ENCODE measurements around the gene KLHDC4. TPM values are rescaled to one million over a fixed set of nuclear protein-coding genes. Genes with fewer than 3 reads are reported as not detected.

Gene KLHDC4
- total RNA-seq, 4 donors from 2014 or later, result 16.2 to 29.4 (median 21.5) TPM

DNA sequence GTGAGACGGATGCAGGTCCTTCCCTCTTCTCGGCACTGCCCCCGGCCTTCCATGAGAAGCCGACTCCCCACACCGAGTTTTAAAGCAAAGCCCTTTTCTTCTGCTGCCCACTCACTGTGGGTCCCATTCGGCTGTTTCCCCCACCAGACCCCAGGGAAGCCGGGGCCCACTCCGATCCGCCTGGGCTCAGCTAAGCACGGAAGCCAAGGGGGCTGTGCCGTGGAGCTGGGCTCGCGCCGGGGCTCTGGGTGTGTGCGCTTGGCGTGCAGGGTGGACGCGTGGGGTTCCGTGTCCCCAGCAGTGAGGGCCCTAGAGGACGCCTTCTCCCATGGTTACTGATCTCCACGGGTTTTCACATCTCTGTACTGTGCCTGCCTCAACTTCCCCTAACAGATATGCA lies 68.5 kb downstream of the KLHDC4 start:
- WGBS, 2 donors, result 96% methylated on average over 8 of the region's 21 CpGs; no CpG with 5 or more reads in 1 of the 2 donors
- no peak for DNase-seq

DNA sequence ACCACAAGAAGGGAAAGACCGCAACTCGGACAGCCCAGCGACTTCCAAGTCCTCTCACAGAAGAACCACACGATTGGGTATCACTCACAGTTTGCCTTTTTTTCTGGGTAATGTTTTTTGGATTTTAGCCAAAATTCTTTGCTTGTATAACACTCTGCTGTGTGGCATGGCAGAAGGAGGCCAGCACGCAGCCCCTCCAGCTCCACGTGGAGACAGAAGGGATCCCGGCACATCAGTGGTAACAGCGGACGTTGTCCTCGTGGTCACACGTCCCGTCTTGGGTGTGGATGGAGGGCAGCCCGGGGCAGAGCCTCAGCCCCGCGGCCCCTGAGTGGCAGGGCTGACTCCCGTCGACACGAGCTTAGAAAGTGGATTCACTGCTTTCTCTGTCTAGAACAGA lies 69.1 kb downstream of the KLHDC4 start:
- no peaks in the 10 kb centered on the region for H3K9me3 ChIP-seq
- TF ChIP-seq, protein P1, sequence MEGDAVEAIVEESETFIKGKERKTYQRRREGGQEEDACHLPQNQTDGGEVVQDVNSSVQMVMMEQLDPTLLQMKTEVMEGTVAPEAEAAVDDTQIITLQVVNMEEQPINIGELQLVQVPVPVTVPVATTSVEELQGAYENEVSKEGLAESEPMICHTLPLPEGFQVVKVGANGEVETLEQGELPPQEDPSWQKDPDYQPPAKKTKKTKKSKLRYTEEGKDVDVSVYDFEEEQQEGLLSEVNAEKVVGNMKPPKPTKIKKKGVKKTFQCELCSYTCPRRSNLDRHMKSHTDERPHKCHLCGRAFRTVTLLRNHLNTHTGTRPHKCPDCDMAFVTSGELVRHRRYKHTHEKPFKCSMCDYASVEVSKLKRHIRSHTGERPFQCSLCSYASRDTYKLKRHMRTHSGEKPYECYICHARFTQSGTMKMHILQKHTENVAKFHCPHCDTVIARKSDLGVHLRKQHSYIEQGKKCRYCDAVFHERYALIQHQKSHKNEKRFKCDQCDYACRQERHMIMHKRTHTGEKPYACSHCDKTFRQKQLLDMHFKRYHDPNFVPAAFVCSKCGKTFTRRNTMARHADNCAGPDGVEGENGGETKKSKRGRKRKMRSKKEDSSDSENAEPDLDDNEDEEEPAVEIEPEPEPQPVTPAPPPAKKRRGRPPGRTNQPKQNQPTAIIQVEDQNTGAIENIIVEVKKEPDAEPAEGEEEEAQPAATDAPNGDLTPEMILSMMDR (IDR thresholded peaks at IDR 0.05), result no peak
- no peak for TF ChIP-seq POLR2A (IDR thresholded peaks at IDR 0.05)
- no peak overlapping the region for H3K4me3 ChIP-seq
- no peaks in the 10 kb centered on the region for H3K27me3 ChIP-seq
- no peak overlapping the region for H3K27ac ChIP-seq
- H3K4me1 ChIP-seq, result no peaks in the 10 kb centered on the region
- 71 to 85% methylated on average over 5 to 17 of the region's 18 CpGs for WGBS, 2 donors
- H3K36me3 ChIP-seq, result peaks cover 0 to 47% (median 2%) of the 10 kb centered on the region in 3 donors
- intact Hi-C loops (cut with DNase I), result no loop called here
- no peak for DNase-seq

More for the DNA sequence above, 68.5 kb downstream of the KLHDC4 start:
- Histone ChIP-seq H3K27me3 (no peaks in the 10 kb centered on the region), H3K36me3 (peaks cover 0 to 52% (median 5%) of the 10 kb centered on the region in 3 donors), H3K27ac (no peak overlapping the region), H3K9me3 (no peaks in the 10 kb centered on the region), H3K4me1 (peaks cover 0 to 4% (median 0%) of the 10 kb centered on the region in 3 donors), H3K4me3 (no peak overlapping the region)
- intact Hi-C loops (cut with DNase I), result no loop called here
- TF ChIP-seq, protein P1 (IDR thresholded peaks at IDR 0.05), result no peak
- TF ChIP-seq POLR2A (IDR thresholded peaks at IDR 0.05), result no peak

DNA sequence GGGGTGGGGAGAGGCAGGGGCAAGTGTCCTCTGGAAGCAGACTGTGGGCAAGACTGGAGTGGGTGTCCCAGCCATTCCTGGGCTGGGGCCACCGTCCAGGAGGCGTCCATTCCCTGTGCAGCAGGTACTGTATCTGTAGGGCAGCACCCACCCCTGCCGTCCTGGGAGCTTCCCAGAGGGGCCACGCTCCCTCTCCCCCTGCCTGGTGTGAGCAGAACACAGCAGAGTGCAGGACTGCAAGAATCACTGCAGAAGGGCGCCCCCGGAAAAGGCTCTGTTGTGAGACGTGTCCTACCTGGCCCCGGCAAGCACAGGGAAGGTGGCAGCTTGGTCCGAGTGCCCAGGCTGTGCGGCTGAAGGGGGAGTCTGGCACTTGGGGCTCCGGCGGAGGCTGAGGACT lies 70.3 kb downstream of the KLHDC4 start:
- no peaks in the 10 kb centered on the region for H3K9me3 ChIP-seq
- no peaks in the 10 kb centered on the region for H3K4me1 ChIP-seq
- 89% methylated on average over 3 of the region's 12 CpGs; no CpG with 5 or more reads in 1 of the 2 donors for WGBS, 2 donors
- intact Hi-C loops (cut with DNase I), result no loop called here
- no peak overlapping the region for H3K4me3 ChIP-seq
- H3K27ac ChIP-seq, result no peak overlapping the region
- no peak for TF ChIP-seq POLR2A (IDR thresholded peaks at IDR 0.05)
- TF ChIP-seq, protein P1 (IDR thresholded peaks at IDR 0.05), result no peak
- no peak for DNase-seq
- H3K27me3 ChIP-seq, result peaks cover 0 to 12% (median 0%) of the 10 kb centered on the region in 4 donors
- peaks cover 0 to 36% (median 0%) of the 10 kb centered on the region in 3 donors for H3K36me3 ChIP-seq

DNA sequence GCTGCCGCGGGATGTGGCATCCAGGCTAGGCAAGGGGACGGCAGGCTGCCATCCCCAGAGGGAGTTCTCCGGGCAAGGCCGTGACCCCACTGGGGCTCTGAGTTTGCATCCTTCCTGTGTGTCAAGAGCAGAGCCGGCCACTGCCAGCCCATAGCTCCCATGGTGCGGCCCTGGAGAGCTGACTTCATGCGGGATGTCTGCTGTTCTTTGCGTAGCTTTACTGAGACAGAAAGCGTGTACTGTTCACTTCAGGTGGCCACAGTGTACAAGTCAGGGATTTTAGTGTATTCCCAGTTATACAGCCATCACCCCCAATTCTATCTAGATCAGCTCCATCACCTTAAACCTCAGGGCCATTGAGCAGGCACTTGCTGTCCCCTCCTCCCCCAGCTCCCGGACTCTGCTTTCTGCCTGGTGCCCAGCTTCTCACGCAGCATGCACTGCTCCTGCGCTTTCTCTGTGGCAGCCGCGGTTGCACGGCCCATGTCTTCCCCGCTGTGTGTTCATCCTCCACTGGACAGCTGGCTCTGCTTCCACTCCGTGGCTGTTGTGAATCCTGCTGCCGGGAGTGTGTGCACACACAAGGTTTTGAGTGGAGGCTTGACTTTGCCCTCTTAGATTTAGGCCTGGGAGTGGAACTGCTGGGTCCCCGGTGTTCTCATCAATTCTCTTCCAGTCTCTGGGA lies 71.2 kb downstream of the KLHDC4 start:
- intact Hi-C loops (cut with DNase I), result no loop called here
- no peak overlapping the region for H3K27ac ChIP-seq
- H3K36me3 ChIP-seq, result peaks cover 0 to 29% (median 0%) of the 10 kb centered on the region in 3 donors
- TF ChIP-seq, protein P1 (IDR thresholded peaks at IDR 0.05), result no peak
- no peak for TF ChIP-seq POLR2A (IDR thresholded peaks at IDR 0.05)
- H3K9me3 ChIP-seq, result no peaks in the 10 kb centered on the region
- DNase-seq, result no peak
- WGBS, 2 donors, result 82 to 94% methylated on average over 10 to 13 of the region's 20 CpGs
- H3K4me1 ChIP-seq, result no peaks in the 10 kb centered on the region
- no peak overlapping the region for H3K4me3 ChIP-seq
- peaks cover 0 to 21% (median 0%) of the 10 kb centered on the region in 4 donors for H3K27me3 ChIP-seq

DNA sequence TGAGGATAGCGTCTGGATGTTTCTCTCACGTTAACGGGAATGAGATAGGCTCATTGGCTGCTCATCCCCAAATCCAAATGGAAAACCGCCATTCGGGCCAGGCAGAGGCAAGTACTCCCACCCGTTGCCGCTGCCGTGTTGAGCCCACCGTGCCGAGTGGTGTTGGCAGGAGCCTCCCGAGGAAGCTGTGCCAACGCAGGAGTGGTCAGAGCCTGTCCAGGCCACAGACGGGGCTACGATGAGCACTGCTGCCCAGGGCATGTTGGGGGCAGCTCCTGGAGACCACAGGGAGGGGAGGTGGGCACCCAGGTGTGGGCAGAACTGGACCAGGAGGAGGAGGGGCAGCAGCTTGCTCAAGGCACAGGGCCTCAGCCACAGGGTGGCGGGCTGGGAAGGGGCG lies 72.0 kb downstream of the KLHDC4 start:
- no peak for DNase-seq
- H3K36me3 ChIP-seq, result peaks cover 0 to 21% (median 0%) of the 10 kb centered on the region in 3 donors
- TF ChIP-seq POLR2A (IDR thresholded peaks at IDR 0.05), result no peak
- TF ChIP-seq, protein P1 (IDR thresholded peaks at IDR 0.05), result no peak

More for the DNA sequence above, 72.0 kb downstream of the KLHDC4 start:
- Histone ChIP-seq H3K9me3 (no peaks in the 10 kb centered on the region), H3K4me1 (no peaks in the 10 kb centered on the region), H3K4me3 (no peak overlapping the region), H3K27ac (no peak overlapping the region), H3K27me3 (peaks cover 0 to 29% (median 0%) of the 10 kb centered on the region in 4 donors)
- intact Hi-C loops (cut with DNase I), result no loop called here
- WGBS, 2 donors, result 100% methylated on average over 2 of the region's 16 CpGs; no CpG with 5 or more reads in 1 of the 2 donors
